IPS-NIHi11 (cell line): ENCODE data around the gene EFNA3.

Experiments used
- DNase-seq: peaks from one replicate; pipeline ENCODE4 v3.0.0; 2012; ENCODE audit warnings: mixed read lengths, low spot score

EFNA3 gene

DNA sequence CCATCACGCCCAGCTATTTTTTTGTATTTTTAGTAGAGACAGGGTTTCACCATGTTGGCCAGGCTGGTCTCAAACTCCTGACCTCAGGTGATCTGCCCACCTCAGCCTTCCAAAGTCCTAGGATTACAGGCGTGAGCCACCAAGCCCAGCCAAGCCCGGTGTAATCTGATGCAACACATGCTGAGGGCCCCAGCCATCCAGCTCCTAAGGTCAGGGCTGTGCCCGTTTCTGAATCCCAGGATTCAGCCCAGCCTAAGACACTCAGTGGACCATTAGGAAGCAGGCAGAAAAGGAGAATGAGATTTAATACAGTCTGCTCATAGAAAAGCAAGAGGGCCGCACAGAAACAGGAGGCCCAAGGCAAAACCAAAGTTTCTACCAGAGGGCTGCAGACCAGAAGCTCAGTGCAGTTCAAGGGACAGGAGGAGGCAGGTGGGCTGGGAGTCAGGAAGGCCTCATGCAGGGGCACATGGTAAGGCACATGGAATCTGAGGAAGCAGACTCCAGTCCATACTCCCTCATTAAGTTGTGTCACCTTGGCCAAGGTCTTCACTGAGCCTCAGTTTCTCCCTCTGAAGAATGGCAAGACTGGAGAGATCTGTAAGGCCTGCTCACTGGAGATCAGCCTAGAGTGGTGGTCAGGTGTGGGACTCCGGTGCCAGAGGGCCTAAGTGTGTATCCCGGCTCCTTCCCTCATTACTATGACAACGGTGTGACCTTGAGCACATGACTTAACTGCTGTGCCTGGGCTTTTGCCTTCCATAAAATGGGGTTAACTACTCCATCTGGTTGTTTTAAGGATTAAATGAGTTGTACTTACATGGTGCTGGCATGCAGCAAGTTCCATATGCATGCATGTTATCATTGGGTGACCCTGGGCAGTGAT lies 29.9 kb upstream of the EFNA3 start:
- no peak for DNase-seq

- DNase-seq = no peak
Measured at GRCh38 chr1:155049651-155050559, 28.7 kb upstream of the EFNA3 start.

DNA sequence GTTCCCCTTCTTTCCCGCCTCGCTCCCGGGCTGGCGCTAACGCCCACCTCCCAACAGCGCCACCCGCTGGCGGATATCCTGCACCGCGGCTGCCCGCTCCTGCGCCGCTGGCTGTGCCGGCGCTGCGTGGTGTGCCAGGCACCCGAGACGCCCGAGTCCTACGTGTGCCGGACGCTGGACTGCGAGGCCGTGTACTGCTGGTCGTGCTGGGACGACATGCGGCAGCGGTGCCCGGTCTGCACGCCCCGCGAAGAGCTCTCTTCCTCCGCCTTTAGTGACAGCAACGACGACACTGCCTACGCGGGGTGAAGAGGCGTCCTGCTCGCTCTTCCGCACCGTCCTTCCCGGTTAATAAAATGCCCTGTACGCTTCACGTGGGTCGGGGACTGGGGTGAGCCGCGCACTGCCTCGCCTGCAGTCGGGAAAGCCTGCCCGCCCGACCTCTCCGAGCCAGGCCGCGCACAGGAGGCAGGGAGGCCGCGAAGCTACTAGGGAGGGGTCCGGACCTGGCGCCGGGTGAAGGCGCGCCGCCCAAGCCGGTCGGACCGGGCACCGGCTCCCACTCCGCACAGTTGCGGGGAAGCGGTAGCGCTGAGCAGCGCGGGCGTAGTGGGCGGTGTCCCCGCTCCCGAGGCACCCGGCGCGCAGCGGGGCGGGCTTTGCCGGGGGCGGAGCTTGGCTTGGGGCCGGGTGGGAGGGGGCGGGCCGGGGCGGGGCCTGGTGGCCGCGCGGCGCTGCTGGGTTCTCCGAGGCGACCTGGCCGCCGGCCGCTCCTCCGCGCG lies 27.9 kb upstream of the EFNA3 start, which contains the start of gene ADAM15:
Gene ADAM15, plus strand, starts transcription at position 757 of the 782 bp plus-strand sequence. CDS start 71 bp downstream, outside the sequence.
- DNase-seq = peak; percentile 99

DNA sequence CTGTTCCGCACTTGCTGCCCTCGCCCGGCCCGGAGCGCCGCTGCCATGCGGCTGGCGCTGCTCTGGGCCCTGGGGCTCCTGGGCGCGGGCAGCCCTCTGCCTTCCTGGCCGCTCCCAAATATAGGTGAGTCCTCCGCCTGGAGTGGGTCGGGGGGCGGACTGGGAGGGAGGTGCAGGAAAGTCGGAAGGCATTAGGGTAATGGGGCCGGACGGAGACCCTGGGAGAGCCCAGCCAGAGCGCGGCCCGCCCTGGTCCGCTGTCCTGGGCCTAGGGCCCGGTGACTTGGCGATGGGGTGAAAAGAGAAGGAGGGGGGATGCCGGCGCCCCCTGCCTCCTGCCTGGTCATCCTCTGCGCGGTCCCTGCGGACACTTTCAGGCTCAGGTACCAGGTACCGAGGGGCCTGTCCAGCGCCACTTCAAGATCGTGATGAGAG lies 27.3 kb upstream of the EFNA3 start:
- no peak for DNase-seq

GRCh38 chr1:155051777-155052398 lies 26.7 kb upstream of the EFNA3 start:
- no peak for DNase-seq

- DNase-seq = no peak
Measured at GRCh38 chr1:155052439-155053395, 25.9 kb upstream of the EFNA3 start.

GRCh38 chr1:155053531-155054105 lies 25.0 kb upstream of the EFNA3 start:
- DNase-seq = no peak

DNA sequence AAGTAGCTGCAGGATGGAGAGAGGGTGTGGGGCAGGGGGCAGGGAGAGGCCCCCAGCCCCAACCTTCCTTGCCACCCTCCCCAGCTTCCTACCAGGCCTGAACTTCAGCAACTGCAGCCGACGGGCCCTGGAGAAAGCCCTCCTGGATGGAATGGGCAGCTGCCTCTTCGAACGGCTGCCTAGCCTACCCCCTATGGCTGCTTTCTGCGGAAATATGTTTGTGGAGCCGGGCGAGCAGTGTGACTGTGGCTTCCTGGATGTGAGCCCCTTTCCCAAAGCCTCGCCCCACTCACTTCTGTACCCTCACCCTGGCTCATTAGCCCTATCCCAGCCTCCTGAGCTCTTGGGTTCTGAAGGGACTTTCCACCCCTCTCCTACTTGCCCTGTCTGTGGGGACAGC lies 21.5 kb upstream of the EFNA3 start:
- no peak for DNase-seq

DNA sequence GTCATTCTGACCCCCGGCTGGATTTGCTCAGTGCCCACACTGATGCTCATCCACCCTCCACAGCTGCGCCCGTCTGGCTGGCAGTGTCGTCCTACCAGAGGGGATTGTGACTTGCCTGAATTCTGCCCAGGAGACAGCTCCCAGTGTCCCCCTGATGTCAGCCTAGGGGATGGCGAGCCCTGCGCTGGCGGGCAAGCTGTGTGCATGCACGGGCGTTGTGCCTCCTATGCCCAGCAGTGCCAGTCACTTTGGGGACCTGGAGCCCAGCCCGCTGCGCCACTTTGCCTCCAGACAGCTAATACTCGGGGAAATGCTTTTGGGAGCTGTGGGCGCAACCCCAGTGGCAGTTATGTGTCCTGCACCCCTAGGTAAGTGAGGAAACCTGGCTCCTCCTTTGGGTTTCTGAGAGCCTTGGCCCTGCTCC lies 20.8 kb upstream of the EFNA3 start:
- DNase-seq = no peak

- no peak for DNase-seq
Measured at GRCh38 chr1:155060736-155061135, 17.9 kb upstream of the EFNA3 start.

- peak; percentile 86 for DNase-seq
Measured at GRCh38 chr1:155061381-155062150, 17.1 kb upstream of the EFNA3 start.

GRCh38 chr1:155062151-155062686 lies 16.4 kb upstream of the EFNA3 start:
- DNase-seq = peak; percentile 79

- peak; percentile 72 for DNase-seq
Measured at GRCh38 chr1:155062702-155063411, 15.8 kb upstream of the EFNA3 start.

DNA sequence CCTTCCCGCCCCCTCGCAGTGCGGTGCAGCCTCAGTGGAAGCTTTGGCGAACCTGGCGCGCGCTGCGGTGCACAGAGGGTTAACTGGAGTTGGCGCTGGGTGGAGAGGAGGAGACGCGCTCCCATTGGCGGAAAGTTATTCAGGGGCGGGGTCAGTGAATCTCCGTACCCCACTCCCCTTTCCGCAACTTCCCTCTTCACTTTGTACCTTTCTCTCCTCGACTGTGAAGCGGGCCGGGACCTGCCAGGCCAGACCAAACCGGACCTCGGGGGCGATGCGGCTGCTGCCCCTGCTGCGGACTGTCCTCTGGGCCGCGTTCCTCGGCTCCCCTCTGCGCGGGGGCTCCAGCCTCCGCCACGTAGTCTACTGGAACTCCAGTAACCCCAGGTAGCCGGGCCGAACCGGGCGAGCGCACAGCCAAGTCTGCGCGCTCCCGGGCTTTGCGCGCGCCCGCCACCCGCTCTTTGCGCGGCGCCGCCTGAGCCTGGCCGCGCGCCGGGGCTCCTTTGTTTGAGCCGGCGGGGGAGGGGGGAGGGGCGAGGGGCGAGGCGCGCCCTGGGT lies 15.0 kb upstream of the EFNA3 start, which contains the start of gene EFNA4:
Gene EFNA4, plus strand, starts transcription at position 191 of the 561 bp plus-strand sequence. Its CDS starts 84 bp downstream, at position 275.
- DNase-seq = peak; percentile 87

GRCh38 chr1:155064111-155064831 lies 14.4 kb upstream of the EFNA3 start:
- no peak for DNase-seq

GRCh38 chr1:155064832-155065429 lies 13.7 kb upstream of the EFNA3 start:
- DNase-seq = no peak
